GM12891 (cell line): ENCODE measurements around the gene NXN.
"Not testable (repeated sequence)": the region's sequence is repeated elsewhere in the genome, so short reads cannot be mapped to it uniquely, and the experiment has no call there.

Experiments used
- DNase-seq: peaks from one replicate; pipeline ENCODE4 v3.0.0; 2011; ENCODE audit warnings: low spot score; ENCODE audit not compliant: insufficient read length
- FAIRE-seq: peaks from 2 replicates; lab custom pipeline; 2011; peaks lifted over from hg19 to GRCh38; lab: Jason Lieb, UNC
- PAX5 ChIP-seq: IDR thresholded peaks from 2 replicates; pipeline ENCODE4 v1.6.1; 2011; ENCODE audit warnings: low read length, moderate library complexity, mild to moderate bottlenecking; ENCODE audit not compliant: insufficient read depth, severe bottlenecking
- POLR2A ChIP-seq: IDR thresholded peaks from 2 replicates; pipeline ENCODE4 v1.6.1; 2011; ENCODE audit warnings: low read depth, low read length, control low read depth
- POLR2AphosphoS5 ChIP-seq: IDR thresholded peaks from 2 replicates; pipeline ENCODE4 v1.6.1; 2011; ENCODE audit warnings: low read depth, low read length, control low read depth
- POU2F2 ChIP-seq: IDR thresholded peaks from 2 replicates; pipeline ENCODE4 v1.6.1; 2011; ENCODE audit warnings: low read depth, mild to moderate bottlenecking, control low read depth, low read length, moderate library complexity
- SPI1 ChIP-seq: IDR thresholded peaks from 2 replicates; pipeline ENCODE4 v1.6.1; 2011; ENCODE audit warnings: low read depth, low read length, control low read depth
- TAF1 ChIP-seq: IDR thresholded peaks from 2 replicates; pipeline ENCODE4 v1.6.1; 2011; ENCODE audit warnings: low read depth, low read length, control low read depth

NXN gene

GRCh38 chr17:975371-975915, 4.1 kb downstream of the NXN start:
- DNase-seq = no peak
- FAIRE-seq = no peak
- no peak for TF ChIP-seq POU2F2
- no peak for TF ChIP-seq PAX5
- no peak for TF ChIP-seq POLR2A

- FAIRE-seq, DNase-seq: not testable (repeated sequence)
Observed at GRCh38 chr17:974778-975177, 4.8 kb downstream of the NXN start.

GRCh38 chr17:973053-973452, 6.5 kb downstream of the NXN start:
- no peak for FAIRE-seq
- TF ChIP-seq PAX5 (no peak), POU2F2 (no peak), TAF1 (no peak)
- no peak for DNase-seq

- DNase-seq, FAIRE-seq: not testable (repeated sequence)
Observed at GRCh38 chr17:971861-972260, 7.7 kb downstream of the NXN start.

- TF ChIP-seq POLR2AphosphoS5 = no peak
- no peak for TF ChIP-seq PAX5
- DNase-seq = no peak
- FAIRE-seq = no peak
Observed at GRCh38 chr17:970364-970763, 9.2 kb downstream of the NXN start.

- DNase-seq (no peak), FAIRE-seq (no peak)
- TF ChIP-seq POLR2AphosphoS5 (no peak), TAF1 (no peak), POLR2A (no peak), PAX5 (no peak), POU2F2 (no peak), SPI1 (no peak)
Observed at GRCh38 chr17:969811-970355, 9.7 kb downstream of the NXN start.

- TF ChIP-seq PAX5 (no peak), TAF1 (no peak)
- DNase-seq = no peak
- FAIRE-seq = no peak
Observed at GRCh38 chr17:968812-969730, 10.5 kb downstream of the NXN start.

GRCh38 chr17:967122-967521, 12.5 kb downstream of the NXN start:
- TF ChIP-seq SPI1 (no peak), PAX5 (no peak), POU2F2 (no peak), TAF1 (no peak), POLR2AphosphoS5 (no peak), POLR2A (no peak)
- DNase-seq (no peak), FAIRE-seq (no peak)

GRCh38 chr17:965311-965989, 14.1 kb downstream of the NXN start:
- DNase-seq = no peak
- no peak for TF ChIP-seq POLR2A
- TF ChIP-seq POLR2AphosphoS5 = no peak
- no peak for TF ChIP-seq POU2F2
- TF ChIP-seq SPI1 = no peak
- TF ChIP-seq PAX5 = no peak
- FAIRE-seq = no peak

- TF ChIP-seq PAX5 (no peak), SPI1 (no peak), POLR2AphosphoS5 (no peak), POLR2A (no peak), TAF1 (no peak), POU2F2 (no peak)
- FAIRE-seq = no peak
- no peak for DNase-seq
Observed at GRCh38 chr17:964876-965275, 14.7 kb downstream of the NXN start.

GRCh38 chr17:962670-963069, 16.9 kb downstream of the NXN start:
- no peak for DNase-seq
- FAIRE-seq = no peak
- TF ChIP-seq SPI1 (no peak), TAF1 (no peak), POU2F2 (no peak), PAX5 (no peak), POLR2A (no peak), POLR2AphosphoS5 (no peak)
